Measurements from ENCODE around the gene RSPRY1.

DNA sequence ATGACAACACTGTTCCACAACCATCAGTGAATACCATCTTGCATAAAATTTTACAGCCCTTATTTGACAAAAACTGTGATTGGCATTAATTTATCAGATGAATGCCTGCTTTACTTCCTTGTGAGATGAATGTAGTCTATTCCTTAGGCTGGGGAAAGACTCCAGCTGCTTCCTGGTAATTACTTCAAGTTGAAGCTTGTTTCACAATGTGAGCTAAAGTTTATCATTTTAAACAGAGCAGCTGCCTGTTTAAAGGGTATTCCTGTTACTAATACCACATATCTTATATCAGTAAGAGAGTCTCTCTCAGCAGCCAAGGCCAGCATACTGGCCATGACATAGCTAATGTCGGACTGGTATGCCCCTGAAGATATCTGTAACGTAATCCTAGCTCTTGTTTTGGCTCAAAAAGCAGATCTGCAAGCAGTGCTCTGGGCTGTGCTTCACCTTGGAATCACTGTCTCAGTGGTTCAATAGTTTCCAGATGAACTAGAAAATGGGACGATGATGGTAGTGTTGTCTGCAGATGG, 45.8 kb downstream of the RSPRY1 start:
- TF ChIP-seq CTCF (IDR thresholded peaks at IDR 0.05) (no peak), POLR2A (IDR thresholded peaks at IDR 0.05) (no peak)

Data from right lobe of liver (tissue), 4 donors.